GM19463 (cell line): ENCODE data around the gene ARHGAP12.
"Not testable (repeated sequence)": the region's sequence is repeated elsewhere in the genome, so short reads cannot be mapped to it uniquely, and the experiment has no call there.

Experiments used
- ATAC-seq: cut with Tn5 transposase; IDR thresholded peaks from one replicate; pipeline ENCODE4 v1.9.1; 2021; ENCODE audit warnings: mild to moderate bottlenecking, moderate library complexity; ENCODE audit not compliant: unreplicated experiment

ARHGAP12 gene, protein sequence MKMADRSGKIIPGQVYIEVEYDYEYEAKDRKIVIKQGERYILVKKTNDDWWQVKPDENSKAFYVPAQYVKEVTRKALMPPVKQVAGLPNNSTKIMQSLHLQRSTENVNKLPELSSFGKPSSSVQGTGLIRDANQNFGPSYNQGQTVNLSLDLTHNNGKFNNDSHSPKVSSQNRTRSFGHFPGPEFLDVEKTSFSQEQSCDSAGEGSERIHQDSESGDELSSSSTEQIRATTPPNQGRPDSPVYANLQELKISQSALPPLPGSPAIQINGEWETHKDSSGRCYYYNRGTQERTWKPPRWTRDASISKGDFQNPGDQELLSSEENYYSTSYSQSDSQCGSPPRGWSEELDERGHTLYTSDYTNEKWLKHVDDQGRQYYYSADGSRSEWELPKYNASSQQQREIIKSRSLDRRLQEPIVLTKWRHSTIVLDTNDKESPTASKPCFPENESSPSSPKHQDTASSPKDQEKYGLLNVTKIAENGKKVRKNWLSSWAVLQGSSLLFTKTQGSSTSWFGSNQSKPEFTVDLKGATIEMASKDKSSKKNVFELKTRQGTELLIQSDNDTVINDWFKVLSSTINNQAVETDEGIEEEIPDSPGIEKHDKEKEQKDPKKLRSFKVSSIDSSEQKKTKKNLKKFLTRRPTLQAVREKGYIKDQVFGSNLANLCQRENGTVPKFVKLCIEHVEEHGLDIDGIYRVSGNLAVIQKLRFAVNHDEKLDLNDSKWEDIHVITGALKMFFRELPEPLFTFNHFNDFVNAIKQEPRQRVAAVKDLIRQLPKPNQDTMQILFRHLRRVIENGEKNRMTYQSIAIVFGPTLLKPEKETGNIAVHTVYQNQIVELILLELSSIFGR

DNA sequence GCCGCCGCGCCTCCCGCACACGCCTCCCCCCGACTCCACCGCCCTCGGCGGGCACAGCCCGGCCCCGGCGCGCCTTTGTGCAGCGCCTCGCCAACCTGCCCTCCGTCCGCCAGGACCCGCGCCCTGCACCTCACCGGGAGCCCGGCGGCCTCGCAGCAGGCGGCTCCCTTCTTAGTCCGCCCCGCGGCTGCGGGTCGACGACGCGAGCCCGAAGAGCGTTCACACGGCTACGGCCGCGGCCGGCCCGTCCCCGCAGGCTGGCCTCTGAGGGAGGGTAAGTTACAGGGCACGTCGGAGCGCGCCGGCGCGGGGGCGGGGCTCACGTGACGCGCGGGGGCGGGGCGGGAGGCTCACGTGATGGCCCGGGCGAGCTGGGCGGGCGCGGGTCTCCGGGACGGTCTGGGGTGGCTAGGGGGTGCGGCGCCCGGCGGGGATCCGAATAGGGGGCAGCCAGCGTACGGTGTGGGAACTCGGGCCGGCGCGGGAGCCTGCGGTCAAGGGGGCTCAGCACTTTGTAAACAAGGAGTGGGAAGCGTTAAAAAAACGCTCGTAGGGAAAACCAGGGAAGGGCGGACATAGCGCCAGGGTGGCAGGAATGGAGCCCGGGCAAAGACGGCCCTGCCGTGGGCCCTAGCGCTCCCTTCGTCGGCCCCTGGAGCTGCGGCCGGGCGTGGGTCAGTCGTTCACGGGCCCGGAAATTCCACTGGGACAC lies at the start of gene ARHGAP12:
Gene ARHGAP12, minus strand, starts transcription at position 283 of the 712 bp plus-strand sequence. CDS start 19,976 bp downstream, outside the sequence.
- peak; percentile 74 for ATAC-seq

GRCh38 chr10:31978156-31978483 lies 49.5 kb upstream of the ARHGAP12 start:
- no peak for ATAC-seq

- no peak for ATAC-seq
Measured at GRCh38 chr10:31977440-31978155, 49.0 kb upstream of the ARHGAP12 start.

DNA sequence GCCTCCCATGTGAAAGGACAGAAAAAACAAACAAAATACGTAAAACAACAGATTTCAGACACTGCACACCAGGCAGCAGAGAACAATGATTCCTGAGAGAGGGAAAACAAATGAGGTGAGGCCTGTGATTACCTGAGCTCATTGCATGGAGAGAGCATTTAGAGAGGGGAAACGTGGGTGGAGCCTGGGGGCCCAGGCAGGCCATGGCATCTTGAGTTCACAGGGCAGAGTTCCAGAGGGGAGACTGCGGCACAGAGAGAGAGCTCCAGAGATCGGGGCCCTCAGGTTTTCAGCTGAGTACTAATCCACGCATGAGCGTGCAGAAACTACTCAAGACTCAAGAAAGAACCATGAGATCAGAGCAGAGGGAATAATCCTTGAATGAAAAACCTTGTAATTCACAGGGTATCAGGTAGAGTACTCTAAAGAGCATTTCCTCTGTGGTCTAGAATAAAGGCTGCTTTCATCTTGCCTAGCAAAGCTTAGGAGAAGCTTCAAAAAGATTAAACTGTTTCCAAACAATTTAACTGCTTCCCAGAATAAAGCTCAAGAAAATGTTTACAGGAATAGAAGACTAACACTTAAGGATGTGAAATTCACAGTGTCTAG lies 46.6 kb upstream of the ARHGAP12 start:
- no peak for ATAC-seq

DNA sequence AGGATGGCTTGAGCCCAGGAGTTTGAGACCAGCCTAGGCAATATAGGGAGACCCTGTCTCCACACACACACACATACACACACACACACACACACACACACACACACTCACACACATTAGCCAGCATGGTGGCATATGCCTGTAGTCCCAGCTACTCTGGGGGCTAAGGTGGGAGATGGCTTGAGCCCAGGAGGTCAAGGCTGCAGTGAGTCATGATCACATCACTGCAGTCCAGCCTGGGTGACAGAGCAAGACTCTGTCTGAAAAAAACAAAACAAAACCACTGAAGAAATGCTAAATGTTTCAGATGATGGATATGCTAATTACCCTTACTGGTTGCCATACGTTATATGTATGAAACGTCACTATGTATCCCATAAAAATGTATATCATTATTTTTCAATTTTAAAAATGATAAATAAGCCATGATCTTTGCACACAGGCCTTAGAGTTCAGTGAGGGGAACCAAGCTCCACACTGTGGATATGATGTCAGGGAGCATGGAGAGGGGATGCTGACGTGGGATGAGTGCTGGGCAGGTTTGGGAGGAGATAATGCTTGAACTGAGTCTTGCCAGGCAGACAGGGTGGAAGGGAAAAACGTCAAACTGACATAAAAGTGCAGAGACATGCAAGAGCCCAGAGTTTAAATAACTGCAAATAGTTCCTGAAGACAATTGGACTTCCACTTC lies 45.9 kb upstream of the ARHGAP12 start:
- ATAC-seq: no peak

- ATAC-seq: no peak
Measured at GRCh38 chr10:31972519-31973041, 43.9 kb upstream of the ARHGAP12 start.

DNA sequence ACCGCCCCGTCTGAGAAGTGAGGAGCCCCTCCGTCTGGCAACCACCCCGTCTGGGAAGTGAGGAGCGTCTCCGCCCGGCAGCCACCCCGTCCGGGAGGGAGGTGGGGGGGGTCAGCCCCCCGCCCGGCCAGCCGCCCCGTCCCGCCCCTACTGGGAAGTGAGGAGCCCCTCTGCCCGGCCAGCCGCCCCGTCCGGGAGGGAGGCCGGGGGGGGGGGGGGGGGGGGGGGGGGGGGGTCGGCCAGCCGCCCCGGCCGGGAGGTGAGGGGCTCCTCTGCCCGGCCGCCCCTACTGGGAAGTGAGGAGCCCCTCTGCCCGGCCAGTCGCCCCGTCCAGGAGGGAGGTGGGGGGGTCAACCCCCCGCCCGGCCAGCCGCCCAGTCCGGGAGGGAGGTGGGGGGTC lies 41.2 kb upstream of the ARHGAP12 start:
- not testable (repeated sequence) for ATAC-seq

GRCh38 chr10:31963589-31963980 lies 35.0 kb upstream of the ARHGAP12 start:
- no peak for ATAC-seq

GRCh38 chr10:31962826-31963588 lies 34.4 kb upstream of the ARHGAP12 start:
- ATAC-seq: no peak

GRCh38 chr10:31961277-31962074 lies 32.8 kb upstream of the ARHGAP12 start:
- ATAC-seq: no peak

DNA sequence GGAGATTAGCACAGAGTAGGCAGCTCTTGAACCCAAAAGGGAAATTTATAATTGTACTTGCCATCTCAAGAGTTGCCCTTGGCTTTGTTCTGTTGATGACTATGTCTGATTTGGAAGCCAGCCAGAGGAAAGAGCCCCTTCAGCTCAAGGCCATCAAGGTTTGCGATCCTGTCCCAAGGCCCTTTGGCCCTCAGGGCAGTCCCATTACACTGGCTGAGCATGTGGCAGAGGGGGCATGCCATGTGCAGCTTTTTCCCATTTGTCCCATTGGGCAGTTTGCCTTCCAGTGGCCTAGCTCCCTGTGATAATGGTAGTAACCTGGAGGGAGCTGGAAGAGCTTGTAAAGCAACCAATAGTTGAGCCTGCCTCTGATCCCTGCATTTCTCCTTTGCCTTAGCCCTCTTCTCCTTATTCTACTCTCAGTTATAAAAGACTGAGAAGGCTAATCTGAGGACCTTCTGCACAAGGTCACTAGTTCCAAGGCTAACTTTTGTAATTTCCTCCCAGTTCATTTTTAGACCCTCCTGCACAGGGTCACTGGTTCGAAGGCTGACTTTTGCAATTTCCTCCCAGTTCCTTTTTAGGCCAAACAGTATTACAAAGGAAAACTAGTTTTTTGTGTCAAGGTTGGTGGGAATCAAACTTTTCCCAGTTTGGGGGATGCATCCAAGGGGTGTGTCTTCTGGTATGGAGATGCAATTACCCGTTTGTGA lies 31.0 kb upstream of the ARHGAP12 start:
- no peak for ATAC-seq

DNA sequence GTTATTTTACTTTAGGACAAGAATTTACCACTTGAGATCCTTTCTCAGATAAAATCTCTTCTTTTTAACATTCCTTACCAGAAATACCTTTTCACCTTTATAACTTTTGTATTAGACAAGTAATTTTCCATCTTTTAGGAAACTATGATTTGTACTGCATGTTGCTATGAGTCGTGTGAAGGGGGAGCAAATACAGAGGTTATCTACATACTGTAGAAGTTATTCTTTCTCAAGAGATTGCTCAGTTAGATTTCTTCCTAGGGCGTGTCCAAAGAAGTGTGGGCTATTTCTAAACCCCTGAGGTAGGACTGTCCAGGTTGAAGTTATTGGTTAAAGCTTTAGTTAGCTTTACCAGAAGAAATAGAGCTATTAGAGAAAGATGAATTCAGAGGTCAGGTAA lies 30.2 kb upstream of the ARHGAP12 start:
- ATAC-seq: no peak

DNA sequence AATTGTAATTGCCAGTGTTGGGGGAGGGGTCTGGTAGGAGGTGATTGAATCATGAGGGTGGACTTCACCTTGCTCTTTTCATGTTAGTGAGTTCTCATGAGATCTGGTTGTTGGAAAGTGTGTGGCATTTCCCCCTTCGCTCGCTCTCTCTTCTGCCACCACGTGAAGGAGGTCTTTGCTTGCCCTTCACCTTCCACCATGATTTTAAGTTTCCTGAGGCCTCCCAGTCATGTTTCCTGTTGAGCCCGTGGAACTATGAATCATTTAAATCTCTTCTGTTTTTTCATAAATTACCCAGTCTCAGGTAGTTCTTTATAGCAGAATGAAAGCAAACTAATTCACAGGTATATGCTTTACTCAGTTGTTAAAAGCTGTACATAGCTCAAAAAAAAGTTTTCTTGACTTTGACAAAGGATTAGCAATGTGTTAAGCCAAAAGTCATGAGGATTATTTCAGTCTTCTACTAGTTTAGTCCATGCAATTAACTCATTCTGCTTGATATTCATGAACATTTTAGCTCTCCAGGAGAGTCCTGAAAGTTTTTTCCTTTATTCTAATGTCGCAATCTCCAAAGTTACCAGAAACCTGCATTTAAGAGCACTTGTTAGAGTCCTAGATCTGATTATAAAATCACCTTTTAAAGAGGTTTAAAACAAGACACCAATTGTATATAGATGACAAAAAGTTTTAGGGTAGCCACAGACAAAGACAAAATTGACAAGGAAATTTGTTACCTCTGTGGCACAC lies 27.7 kb upstream of the ARHGAP12 start:
- no peak for ATAC-seq

DNA sequence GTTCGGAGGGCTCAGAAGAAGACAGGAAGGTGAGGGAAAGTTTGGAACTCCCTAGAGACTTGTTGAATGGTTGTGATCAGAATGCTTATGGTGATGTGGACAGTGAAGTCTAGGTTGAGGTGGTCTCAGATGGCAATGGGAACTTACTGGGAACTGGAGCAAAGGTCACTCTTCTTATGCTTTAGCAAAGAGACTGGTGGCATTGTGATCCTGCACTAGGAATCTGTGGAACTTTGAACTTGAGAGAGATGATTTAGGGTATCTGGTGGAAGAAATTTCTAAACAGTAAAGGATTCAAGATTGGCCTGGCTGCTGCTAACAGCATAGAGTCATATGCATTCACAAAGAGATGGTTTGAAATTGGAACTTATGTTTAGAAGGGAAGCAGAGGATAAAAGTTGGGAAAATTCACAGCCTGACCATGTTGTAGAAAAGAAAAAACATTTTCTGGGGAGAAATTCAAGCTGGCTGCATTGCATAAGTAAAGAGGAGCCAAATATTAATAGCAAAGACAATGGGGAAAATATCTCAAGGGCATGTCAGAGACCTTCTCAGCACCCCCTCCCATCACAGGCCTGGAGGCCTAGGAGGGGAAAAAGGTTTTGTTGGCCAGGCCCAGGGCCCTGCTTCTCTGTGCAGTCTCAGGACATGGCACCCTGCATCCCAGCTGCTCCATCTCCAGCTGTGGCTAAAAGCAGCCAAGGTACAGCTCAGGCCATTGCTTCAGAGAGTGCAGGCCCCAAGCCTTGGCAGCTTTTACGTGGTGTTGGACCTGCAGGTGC lies 26.0 kb upstream of the ARHGAP12 start:
- no peak for ATAC-seq

- no peak for ATAC-seq
Measured at GRCh38 chr10:31953480-31953879, 24.8 kb upstream of the ARHGAP12 start.

DNA sequence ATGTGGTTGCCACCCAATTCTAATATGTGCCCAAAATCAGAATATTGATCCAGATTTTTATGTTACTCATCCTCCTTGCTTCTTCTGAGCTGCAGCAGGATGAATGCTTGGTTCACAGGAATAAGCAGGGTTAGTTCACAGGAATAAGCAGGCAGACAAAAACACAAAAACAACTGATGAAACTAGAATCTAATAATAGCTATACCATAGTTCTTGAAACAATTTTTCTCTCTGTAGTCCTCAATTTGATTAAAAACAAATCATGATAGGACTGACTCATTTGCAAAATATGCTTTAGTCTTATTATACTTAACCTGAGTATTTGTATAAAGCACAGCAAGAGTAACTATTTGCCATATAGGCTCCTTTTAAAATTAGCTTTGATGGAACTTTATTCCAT lies 24.4 kb upstream of the ARHGAP12 start:
- ATAC-seq: no peak
